Measurements from ENCODE around the gene GLYATL1.

GRCh38 chr11:58922479-58922878 is 16.8 kb upstream of the GLYATL1 start:
- TF ChIP-seq CTCF (IDR thresholded peaks at IDR 0.05; ENCODE audit: control extremely low read depth in 1 of 3, insufficient read depth in 1 of 3, low read depth in 1 of 3, low read length in 3 of 3), result no peak
- TF ChIP-seq MAFK (IDR thresholded peaks at IDR 0.05; ENCODE audit: low read depth, low read length), result no peak
- TF ChIP-seq SUZ12 (IDR thresholded peaks at IDR 0.05; ENCODE audit: low read length), result no peak
- TF ChIP-seq EZH2 (IDR thresholded peaks at IDR 0.05; ENCODE audit: low read depth, low read length, severe bottlenecking), result no peak
- no peak for TF ChIP-seq TBP (IDR thresholded peaks at IDR 0.05; ENCODE audit: low read depth, low read length)
